Measurements from ENCODE around the gene NSF.
"Not testable (repeated sequence)": the region's sequence is repeated elsewhere in the genome, so short reads cannot be mapped to it uniquely, and the experiment has no call there.

NSF gene

DNA sequence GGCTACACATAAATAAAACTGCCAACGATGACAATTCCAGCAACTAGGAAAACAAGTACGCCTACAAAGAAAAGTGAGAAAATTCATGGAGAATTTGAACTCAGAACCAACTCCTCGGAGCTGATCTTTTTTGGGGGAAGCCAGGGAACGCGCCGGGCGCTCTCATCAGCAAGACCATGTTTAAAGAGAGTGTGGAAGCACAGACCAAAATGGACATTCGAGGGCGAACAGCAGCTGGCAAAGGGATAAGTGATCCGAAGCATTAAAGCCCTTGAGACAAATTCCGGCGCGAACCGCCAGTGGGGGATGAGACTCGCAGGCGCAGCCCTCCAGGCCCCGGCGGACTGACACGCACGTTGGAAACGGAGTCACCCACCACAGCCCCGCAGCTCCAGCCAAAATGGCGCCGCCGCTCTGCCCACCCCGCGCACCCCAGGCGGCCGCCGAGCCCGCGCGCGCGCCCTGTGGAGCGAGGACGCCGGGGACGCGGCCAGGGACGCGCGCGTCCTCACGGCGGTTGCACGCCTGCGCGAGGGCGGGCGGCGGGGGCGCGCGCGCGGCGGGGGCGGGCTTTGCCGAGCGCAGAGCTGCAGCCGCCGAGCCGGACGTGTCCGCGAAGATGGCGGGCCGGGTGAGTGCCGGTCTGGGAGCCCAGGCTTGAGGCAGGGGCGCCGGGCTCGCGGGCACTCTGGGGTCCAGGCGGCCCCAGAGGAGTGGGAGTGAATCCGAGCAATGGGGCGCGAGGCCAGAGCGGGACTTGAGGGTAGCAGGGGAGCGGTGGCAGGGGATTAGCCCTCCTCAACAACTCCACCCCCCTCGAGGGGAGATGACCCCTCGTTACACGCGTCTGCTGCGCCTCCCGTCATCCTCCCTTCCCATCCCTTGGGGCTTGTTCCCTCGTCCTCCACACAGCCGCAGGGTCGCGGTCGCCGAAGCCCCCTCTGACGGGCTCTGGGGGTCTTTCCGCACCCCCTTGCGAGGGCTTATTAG, at the start of gene NSF:
Gene NSF (plus strand): TSS at position 513 of the 990 bp plus-strand sequence. CDS start 107 bp downstream, at position 620.
- DNase-seq = not testable (repeated sequence)

- not testable (repeated sequence) for DNase-seq
Observed at GRCh38 chr17:46548607-46549006, 41.9 kb upstream of the NSF start.

DNA sequence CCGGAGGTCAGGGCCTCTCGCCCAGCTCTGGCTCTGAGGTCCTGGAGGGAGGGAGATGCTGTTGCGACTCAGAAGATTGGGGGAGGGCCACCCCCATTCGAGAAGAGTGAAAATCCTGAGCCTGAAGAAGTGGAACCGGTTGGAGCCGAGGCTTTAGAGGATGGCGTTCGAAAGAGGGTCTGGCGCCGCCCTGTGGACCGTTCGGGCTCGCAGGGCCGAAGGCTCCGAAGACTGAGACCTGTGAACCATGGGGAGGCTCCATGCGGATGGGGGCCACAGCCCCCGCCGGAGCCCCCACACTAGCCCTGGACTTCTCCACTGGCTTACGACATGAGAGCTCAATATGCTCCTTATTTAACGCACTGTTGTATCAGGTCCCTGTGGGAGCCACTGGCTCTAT, 31.3 kb upstream of the NSF start:
- DNase-seq = not testable (repeated sequence)

- DNase-seq = not testable (repeated sequence)
Observed at GRCh38 chr17:46560048-46560447, 30.4 kb upstream of the NSF start.

DNA sequence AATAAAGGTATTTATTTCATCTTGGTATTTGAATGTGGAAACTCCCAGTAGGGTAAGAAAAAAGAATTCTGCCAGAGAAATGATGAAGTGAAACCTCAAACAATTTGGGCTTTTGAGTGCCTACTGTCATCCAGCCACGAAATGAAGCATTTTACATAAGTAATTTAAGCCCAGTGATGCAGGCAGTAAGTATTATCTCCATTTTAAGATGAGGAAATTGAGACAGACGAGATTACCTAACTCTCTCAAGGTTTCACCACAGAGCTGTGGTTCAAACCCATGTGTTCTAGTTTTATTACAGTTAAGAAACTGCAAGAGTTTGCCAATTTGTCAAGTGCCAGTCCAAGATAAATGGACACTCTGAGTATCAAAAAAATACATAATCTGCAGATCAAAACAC, 24.2 kb upstream of the NSF start:
- DNase-seq = not testable (repeated sequence)

GRCh38 chr17:46566980-46567379, 23.5 kb upstream of the NSF start:
- DNase-seq = not testable (repeated sequence)

DNA sequence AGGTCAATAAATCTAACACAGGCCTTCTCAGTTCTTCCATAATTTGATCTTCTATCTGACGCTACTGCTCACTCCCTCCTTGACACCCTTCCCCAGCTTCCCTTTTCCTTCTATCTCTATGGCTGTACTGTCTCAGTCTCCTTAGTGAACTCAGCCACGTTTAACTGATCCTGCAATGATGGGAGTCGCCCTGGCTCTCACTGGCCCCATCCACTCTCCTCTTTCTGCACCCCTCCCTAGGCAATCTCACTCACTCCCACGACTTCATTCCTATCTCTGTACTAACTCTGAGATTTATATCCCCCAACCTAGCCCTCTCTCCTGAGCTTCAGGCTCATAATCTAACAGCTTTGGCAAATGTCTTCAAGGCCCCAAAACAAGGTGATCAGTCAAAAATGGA, 18.7 kb upstream of the NSF start:
- DNase-seq = not testable (repeated sequence)

DNA sequence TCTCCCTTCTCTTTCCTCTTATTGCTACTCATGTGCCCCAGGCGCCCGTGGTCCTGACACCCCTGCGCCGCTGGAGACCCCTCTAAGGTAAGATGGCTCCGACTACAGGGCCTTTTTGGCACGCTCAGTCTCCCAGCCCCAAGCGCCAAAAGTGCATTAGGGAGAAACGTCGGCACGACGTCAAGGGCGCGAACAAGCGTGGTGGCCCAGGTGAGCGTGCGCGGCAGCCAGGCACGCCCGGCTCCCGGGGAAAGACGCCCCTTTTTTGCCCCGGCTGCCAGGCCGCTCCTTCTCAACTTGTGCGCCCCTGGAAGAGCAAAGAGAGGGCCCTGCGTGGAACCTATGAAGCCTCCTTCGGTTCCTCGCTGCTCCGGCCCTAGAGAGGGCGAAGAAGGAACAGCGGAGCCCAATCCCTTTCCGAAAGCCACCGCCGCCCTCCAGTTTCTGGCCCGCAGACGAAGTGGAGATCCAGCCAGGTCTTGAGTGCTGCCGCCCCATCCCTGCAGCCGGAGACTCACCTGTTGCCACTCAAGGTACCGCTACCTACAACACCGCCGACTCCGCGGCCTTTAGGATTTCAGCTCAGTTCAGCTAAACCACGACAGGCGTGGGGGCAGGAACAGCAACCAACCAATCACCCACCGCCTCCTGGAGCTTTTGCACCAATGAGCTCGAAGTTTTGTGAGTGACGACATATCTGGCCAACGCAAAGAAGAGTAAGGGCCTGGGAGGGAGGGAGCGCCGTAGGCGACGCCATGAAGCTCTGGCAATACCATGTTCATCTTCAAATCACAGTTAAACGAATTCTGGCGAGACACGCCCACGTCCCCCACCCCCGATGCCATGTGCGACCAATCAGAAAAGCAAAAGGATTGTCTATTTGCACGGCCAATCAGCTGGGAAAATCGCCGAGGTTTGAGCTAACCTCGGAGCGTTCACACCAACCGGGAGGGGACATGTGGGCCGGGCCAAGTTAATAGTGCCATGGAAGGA, 11.1 kb upstream of the NSF start, which contains the start of gene ARL17A:
Gene ARL17A (minus strand): TSS at position 609 of the 993 bp plus-strand sequence. CDS start 3,369 bp downstream, outside the sequence.
- peak; percentile 93 for DNase-seq

DNA sequence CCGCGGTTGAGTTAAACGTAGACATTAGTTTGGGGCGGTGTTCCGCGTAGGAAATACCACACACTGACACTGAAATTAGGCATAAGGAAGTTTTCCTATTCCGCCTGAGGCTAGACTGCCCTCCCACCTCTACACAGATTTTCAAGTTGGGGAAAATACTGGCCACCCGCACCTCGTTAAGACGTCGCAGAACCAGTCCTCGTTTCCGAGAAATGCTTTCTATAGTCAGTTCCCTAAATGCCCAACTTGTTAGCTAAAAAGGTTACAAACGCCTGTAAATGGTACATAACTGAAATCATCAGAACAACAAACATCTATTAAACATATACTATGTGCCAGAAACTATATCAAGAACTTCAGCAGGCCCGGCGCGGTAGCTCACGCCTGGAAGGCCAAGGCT, 10.4 kb upstream of the NSF start:
- not testable (repeated sequence) for DNase-seq

DNA sequence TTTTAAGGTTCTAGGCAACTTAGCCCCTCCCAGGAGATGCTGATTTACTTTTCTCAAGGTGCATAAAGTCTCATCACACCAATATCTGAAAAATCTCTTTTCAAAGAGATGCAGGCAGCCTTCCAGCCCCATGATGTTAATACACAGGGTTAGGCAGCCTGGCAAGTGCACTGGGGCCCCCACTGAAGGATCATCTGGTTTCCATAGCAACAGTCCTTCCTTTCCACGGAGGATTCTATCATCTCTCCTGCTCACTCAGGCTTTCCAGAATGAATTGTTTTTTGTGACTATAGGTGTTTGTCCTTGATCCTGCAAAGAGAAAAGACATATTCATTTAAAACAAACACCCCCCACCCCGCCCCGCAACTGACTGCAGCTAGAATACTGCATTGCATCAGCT, 5.0 kb upstream of the NSF start:
- not testable (repeated sequence) for DNase-seq

GRCh38 chr17:46591332-46591731, 863 bp downstream of the NSF start:
- not testable (repeated sequence) for DNase-seq

DNA sequence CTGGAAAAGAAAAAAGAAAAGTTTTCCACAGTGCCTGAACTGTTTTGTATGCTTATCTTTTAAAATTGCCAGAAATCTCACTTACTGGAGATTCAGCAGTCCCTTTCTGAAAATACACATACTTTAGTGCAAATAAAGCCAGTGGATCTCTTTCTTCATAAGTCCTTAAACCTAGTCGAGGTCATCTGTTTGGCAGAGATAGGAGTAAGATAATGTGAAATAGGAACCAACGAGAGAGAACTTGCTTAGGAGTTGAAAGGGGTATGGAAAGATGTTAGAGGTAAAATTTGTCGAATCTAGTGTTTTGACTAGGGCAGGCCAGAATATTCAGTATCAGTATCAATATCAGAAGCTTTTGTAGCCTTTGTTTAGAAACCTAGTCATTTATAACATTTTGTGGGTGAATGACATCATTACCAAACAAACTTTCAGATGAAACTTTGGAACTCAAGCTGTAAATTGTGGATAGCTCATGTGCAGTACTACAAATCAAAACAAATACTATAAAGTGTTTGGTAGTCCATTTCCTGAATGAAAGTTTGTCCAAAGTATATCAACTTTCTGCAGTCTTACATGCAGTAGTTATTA, 8.0 kb downstream of the NSF start:
- not testable (repeated sequence) for DNase-seq

DNA sequence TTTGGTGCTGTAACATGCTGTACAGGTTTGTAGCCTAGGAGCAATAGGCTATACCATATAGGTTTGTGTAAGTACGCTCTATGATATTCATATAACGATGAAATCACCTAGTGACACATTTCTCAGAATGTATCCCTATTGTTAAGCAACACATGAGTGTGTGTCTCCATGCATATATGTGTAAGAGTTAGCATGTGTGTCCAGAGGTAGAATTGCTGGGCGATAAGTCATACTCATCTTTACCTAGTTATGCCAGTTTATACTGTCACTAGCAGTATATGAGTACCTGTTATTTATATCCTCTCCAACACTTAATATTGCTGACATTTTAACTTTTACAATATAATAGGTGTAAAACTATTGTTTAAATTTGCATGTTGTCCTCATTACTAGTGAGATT, 10.3 kb downstream of the NSF start:
- DNase-seq = not testable (repeated sequence)

DNA sequence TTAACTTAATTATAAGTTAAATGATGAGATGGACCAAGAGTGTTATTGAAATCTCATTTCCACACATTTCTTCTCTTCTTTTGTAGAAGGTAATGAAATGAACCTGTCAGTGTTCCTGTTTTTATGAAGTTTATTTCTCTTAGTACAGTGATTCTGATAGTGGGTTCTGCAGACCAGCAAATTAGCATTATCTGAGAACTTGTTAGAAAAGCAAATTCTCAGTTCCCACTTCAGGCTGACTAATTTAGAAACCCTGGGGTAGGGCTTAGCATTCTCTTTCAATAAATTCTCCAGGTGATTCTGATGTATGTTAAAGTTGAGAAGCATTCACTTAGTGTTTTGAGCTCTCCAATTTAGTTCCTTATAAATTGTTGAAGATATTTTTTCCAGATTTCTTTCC, 12.7 kb downstream of the NSF start:
- DNase-seq = not testable (repeated sequence)

GRCh38 chr17:46611304-46611703, 20.8 kb downstream of the NSF start:
- DNase-seq = not testable (repeated sequence)

DNA sequence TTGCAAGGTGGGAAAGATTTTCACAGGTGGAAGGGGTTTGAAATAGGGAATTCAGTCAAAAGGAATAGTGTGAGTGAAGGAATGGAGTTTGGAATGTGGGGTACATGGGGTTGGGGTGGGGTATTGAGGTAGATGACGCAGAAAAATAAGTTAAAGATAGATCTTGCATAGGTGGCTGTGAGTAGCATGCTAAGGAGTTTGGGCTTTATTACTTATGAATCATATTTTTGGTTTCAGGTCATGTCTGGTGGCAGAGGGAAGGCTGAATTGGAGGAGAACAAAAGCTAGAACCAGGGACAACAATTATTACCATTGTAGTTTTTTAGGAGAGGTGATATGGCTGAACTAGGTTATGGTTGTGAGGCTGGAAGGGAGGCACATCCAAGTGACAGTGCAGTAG, 23.4 kb downstream of the NSF start:
- not testable (repeated sequence) for DNase-seq

GRCh38 chr17:46617121-46617520, 26.7 kb downstream of the NSF start:
- DNase-seq = not testable (repeated sequence)

GRCh38 chr17:46618975-46619374, 28.5 kb downstream of the NSF start:
- not testable (repeated sequence) for DNase-seq

DNA sequence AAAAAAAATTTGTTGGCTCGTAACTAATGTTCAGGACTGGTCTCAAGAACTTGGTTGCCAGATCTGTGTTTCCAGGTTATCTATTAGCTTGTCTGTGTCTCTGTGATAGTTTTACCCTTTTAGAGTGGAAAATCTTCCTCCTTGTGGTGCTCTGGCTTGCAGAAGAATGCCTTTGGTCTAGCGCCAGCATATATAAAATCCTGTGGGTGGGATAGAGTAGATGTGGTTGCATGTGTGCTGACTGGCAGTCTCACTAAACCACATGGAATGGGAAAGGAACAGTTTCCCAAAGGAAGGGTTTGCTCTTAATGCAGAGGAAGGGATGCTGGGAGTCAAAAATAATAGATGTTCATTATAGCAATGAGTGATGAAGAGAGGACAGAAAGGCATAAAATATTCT, 33.3 kb downstream of the NSF start:
- DNase-seq = not testable (repeated sequence)

GRCh38 chr17:46624726-46625125, 34.3 kb downstream of the NSF start:
- DNase-seq = not testable (repeated sequence)

DNA sequence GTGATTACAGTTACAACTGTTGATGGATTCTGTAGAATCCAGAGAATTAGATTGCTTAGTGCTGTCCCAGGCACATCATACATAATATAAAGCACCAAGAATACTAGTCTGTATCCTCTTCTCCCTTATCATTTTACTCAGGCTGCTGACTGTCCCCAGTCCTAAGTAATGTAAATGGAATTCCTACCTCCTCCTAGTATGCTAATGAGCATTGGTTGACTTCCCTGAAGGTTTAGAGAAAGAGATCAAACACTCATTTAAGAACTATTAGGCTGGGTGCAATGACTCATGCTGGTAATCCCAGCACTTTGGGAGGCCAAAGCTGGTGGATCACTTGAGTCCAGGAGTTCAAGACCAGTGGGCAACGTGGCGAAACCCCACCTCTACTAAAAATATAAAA, 37.0 kb downstream of the NSF start:
- not testable (repeated sequence) for DNase-seq

DNA sequence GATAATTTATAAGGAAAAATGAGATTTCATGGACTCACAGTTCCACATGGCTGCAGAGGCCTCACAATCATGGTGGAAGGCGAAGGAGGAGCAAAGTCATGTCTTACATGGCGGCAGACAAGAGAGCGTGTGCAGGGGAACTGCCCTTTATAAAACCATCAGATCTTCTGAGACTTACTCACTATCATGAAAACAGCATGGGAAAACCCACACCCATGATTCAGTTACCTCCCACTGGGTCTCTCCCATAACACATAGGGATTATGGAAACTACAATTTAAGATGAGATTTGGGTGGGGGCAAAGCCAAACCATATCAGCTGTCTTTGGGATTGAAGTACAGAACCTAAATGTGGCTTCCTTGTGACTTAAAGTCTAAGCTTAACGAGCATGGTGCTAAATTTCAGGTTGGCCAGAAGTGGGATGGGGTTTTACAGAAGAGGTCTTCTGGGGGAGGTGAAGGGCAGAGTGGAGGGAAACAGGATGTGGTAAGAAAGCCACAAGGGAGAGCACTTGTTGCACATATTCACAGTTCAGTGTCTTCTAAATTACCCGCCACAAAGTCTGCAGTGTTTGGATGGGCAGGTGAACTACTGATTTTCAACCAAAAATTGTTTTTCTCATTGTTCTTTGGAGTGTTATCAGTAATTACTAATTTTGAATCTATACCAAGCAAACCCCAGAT, 38.4 kb downstream of the NSF start:
- DNase-seq = not testable (repeated sequence)
